ENCODE results near the gene DNAJB8.

- no peak for TF ChIP-seq EP300 (IDR thresholded peaks at IDR 0.05)
- TF ChIP-seq, protein P1, sequence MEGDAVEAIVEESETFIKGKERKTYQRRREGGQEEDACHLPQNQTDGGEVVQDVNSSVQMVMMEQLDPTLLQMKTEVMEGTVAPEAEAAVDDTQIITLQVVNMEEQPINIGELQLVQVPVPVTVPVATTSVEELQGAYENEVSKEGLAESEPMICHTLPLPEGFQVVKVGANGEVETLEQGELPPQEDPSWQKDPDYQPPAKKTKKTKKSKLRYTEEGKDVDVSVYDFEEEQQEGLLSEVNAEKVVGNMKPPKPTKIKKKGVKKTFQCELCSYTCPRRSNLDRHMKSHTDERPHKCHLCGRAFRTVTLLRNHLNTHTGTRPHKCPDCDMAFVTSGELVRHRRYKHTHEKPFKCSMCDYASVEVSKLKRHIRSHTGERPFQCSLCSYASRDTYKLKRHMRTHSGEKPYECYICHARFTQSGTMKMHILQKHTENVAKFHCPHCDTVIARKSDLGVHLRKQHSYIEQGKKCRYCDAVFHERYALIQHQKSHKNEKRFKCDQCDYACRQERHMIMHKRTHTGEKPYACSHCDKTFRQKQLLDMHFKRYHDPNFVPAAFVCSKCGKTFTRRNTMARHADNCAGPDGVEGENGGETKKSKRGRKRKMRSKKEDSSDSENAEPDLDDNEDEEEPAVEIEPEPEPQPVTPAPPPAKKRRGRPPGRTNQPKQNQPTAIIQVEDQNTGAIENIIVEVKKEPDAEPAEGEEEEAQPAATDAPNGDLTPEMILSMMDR (IDR thresholded peaks at IDR 0.05) = no peak
- TF ChIP-seq POLR2A (IDR thresholded peaks at IDR 0.05) = no peak
These were observed 27.1 kb upstream of the DNAJB8 start for GRCh38 chr3:128493570-128494366.
